GM12878 (cell line): Measurements from ENCODE around the gene BLACAT1.

Source experiments
- ASH2L ChIP-seq: fragments of 300-600, 200-600 bp; sonication (generic); IDR thresholded peaks from 2 replicates; pipeline ENCODE4 v1.6.1; 2017; ENCODE audit warnings: low read depth, mild to moderate bottlenecking, borderline replicate concordance
- CEBPB ChIP-seq, 2 experiments: fragments of 150-350 bp in 1 of 2; IDR thresholded peaks; 2 replicates each; pipeline ENCODE4 v1.6.1; 2012 to 2014; ENCODE audit warnings: low read depth in 2 of 2, low read length in 2 of 2, borderline replicate concordance in 1 of 2, inconsistent platforms in 1 of 2
- CEBPZ ChIP-seq: fragments of 150-350 bp; IDR thresholded peaks from 2 replicates; pipeline ENCODE4 v1.6.1; 2016; ENCODE audit warnings: low read depth, low read length
- TF ChIP-seq, protein P1 (sequence below): IDR thresholded peaks from 2 replicates; pipeline ENCODE4 v1.6.1; 2012; ENCODE audit warnings: improper control_type of control experiment, low read depth, low read length; ENCODE audit not compliant: insufficient replicate concordance

DNA sequence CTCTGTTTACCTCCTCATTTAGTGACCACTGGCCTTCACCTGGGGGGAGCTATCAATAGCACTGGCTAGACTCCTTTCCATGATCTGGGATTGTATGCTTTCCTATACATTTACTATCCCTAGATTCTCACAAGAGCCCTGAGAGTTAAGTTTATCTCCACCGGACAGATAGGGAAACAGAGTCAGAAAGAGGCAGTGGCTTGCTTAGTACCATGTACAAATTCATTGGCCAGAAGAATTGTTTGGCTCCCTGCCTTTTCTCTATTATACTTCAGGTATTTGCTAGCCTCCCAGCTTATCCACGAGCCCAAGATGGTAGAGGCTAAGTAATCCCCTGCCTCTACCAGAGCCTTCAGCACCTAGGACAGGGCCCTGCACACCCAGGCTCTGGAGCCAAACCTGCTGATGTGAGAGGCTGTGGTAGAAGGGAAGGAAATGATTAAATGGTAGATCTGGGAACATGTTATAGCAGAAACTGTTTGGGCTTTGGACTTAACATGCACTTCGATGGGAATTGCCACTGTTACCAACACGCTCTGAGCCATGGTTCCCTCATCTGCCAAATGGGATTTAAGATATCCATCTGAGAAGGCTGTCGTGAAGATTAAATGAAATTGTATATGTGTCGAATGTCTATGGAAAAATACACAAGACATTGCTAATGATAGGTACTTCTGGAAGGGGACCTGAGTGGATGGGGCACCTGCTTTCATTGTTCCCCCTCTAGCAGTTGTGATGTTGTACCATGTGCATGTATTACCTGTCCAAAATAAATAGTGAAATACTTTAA is 3.1 kb upstream of the BLACAT1 start:
- TF ChIP-seq, protein P1, sequence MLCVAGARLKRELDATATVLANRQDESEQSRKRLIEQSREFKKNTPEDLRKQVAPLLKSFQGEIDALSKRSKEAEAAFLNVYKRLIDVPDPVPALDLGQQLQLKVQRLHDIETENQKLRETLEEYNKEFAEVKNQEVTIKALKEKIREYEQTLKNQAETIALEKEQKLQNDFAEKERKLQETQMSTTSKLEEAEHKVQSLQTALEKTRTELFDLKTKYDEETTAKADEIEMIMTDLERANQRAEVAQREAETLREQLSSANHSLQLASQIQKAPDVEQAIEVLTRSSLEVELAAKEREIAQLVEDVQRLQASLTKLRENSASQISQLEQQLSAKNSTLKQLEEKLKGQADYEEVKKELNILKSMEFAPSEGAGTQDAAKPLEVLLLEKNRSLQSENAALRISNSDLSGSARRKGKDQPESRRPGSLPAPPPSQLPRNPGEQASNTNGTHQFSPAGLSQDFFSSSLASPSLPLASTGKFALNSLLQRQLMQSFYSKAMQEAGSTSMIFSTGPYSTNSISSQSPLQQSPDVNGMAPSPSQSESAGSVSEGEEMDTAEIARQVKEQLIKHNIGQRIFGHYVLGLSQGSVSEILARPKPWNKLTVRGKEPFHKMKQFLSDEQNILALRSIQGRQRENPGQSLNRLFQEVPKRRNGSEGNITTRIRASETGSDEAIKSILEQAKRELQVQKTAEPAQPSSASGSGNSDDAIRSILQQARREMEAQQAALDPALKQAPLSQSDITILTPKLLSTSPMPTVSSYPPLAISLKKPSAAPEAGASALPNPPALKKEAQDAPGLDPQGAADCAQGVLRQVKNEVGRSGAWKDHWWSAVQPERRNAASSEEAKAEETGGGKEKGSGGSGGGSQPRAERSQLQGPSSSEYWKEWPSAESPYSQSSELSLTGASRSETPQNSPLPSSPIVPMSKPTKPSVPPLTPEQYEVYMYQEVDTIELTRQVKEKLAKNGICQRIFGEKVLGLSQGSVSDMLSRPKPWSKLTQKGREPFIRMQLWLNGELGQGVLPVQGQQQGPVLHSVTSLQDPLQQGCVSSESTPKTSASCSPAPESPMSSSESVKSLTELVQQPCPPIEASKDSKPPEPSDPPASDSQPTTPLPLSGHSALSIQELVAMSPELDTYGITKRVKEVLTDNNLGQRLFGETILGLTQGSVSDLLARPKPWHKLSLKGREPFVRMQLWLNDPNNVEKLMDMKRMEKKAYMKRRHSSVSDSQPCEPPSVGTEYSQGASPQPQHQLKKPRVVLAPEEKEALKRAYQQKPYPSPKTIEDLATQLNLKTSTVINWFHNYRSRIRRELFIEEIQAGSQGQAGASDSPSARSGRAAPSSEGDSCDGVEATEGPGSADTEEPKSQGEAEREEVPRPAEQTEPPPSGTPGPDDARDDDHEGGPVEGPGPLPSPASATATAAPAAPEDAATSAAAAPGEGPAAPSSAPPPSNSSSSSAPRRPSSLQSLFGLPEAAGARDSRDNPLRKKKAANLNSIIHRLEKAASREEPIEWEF, result no peak
- no peak for TF ChIP-seq ASH2L
- TF ChIP-seq CEBPZ, result no peak
- TF ChIP-seq CEBPB (IDR thresholded peaks at IDR 0.05; ENCODE audit: borderline replicate concordance in 1 of 2, low read depth in 2 of 2, low read length in 2 of 2), result no peak
